SK-N-SH treated with all-trans-retinoic acid at 6 μM for 48 hours (cell line): ENCODE measurements around the gene ZNF385B.

Experiments used
- ATAC-seq: fragments of 200-7000 bp; cut with Tn5 transposase; 3 replicates; pipeline ENCODE4 v1.9.1; 2020; ENCODE audit warnings: mild to moderate bottlenecking, moderate library complexity
- ARNTL ChIP-seq: fragments of 450-650 bp; formaldehyde crosslinking; IDR thresholded peaks from 2 replicates; pipeline ENCODE4 v1.5.0; 2020; ENCODE audit warnings: low read depth, mild to moderate bottlenecking, moderate library complexity, borderline replicate concordance
- BACH2 ChIP-seq: fragments of 250-450 bp; sonication (Bioruptor Pico); IDR thresholded peaks from 2 replicates; pipeline ENCODE4 v1.9.0; 2021; ENCODE audit warnings: mild to moderate bottlenecking, borderline replicate concordance
- CREB5 ChIP-seq: fragments of 250-450 bp; sonication (Bioruptor Pico); IDR thresholded peaks from 2 replicates; pipeline ENCODE4 v1.5.1; 2020; ENCODE audit warnings: low read depth, mild to moderate bottlenecking, moderate library complexity
- CSDC2 ChIP-seq: fragments of 250-450 bp; sonication (Bioruptor Pico); IDR thresholded peaks from 2 replicates; pipeline ENCODE4 v1.5.0; 2020; ENCODE audit warnings: mild to moderate bottlenecking, moderate library complexity
- CSRNP3 ChIP-seq: fragments of 250-450 bp; sonication (Bioruptor Pico); IDR thresholded peaks from 2 replicates; pipeline ENCODE4 v1.5.1; 2021; ENCODE audit warnings: mild to moderate bottlenecking, moderate library complexity
- ESRRG ChIP-seq: fragments of 250-450 bp; sonication (Bioruptor Pico); IDR thresholded peaks from 2 replicates; pipeline ENCODE4 v1.6.1; 2021; ENCODE audit warnings: mild to moderate bottlenecking
- ISL1 ChIP-seq: fragments of 250-450 bp; sonication (Bioruptor Pico); IDR thresholded peaks from 2 replicates; pipeline ENCODE4 v2.1.2; 2022; ENCODE audit warnings: mild to moderate bottlenecking, moderate library complexity
- OSR1 ChIP-seq: fragments of 250-450 bp; sonication (Bioruptor Pico); IDR thresholded peaks from 2 replicates; pipeline ENCODE4 v1.8.0; 2022; ENCODE audit warnings: moderate library complexity, mild to moderate bottlenecking, inconsistent platforms
- PATZ1 ChIP-seq: fragments of 250-450 bp; sonication (Bioruptor Pico); IDR thresholded peaks from 2 replicates; pipeline ENCODE4 v1.8.0; 2020; ENCODE audit warnings: mild to moderate bottlenecking, moderate library complexity, borderline replicate concordance
- POU6F1 ChIP-seq: fragments of 250-450 bp; sonication (Bioruptor Pico); IDR thresholded peaks from 2 replicates; pipeline ENCODE4 v1.8.0; 2021; ENCODE audit warnings: low read depth, mild to moderate bottlenecking, moderate library complexity, borderline replicate concordance
- PPARA ChIP-seq: fragments of 250-450 bp; sonication (Bioruptor Pico); IDR thresholded peaks from 2 replicates; pipeline ENCODE4 v1.5.0; 2020; ENCODE audit warnings: mild to moderate bottlenecking, borderline replicate concordance
- RARB ChIP-seq: fragments of 250-450 bp; sonication (Bioruptor Pico); IDR thresholded peaks from 2 replicates; pipeline ENCODE4 v1.8.0; 2021; ENCODE audit warnings: mild to moderate bottlenecking, moderate library complexity
- SNAI2 ChIP-seq: fragments of 250-450 bp; sonication (Bioruptor Pico); IDR thresholded peaks from 2 replicates; pipeline ENCODE4 v1.5.0; 2020; ENCODE audit warnings: mild to moderate bottlenecking, moderate library complexity
- TCF4 ChIP-seq: fragments of 250-450 bp; sonication (Bioruptor Pico); IDR thresholded peaks from 2 replicates; pipeline ENCODE4 v1.8.0; 2021; ENCODE audit warnings: mild to moderate bottlenecking, moderate library complexity, borderline replicate concordance
- TSHZ2 ChIP-seq: fragments of 250-450 bp; sonication (Bioruptor Pico); IDR thresholded peaks from 2 replicates; pipeline ENCODE4 v1.5.0; 2020; ENCODE audit warnings: mild to moderate bottlenecking, moderate library complexity
- ZC3H10 ChIP-seq: fragments of 250-450 bp; sonication (Bioruptor Pico); IDR thresholded peaks from 2 replicates; pipeline ENCODE4 v1.5.1; 2021; ENCODE audit warnings: mild to moderate bottlenecking, moderate library complexity
- ZFP3 ChIP-seq: fragments of 250-450 bp; sonication (Bioruptor Pico); IDR thresholded peaks from 2 replicates; pipeline ENCODE4 v1.5.0; 2020; ENCODE audit warnings: mild to moderate bottlenecking, moderate library complexity
- ZNF565 ChIP-seq: fragments of 450-650 bp; formaldehyde crosslinking; conservative IDR thresholded peaks from 2 replicates; pipeline ENCODE4 v1.5.0; 2020; ENCODE audit warnings: low read depth, mild to moderate bottlenecking, moderate library complexity
- ZNF70 ChIP-seq: fragments of 450-650 bp; formaldehyde crosslinking; IDR thresholded peaks from 2 replicates; pipeline ENCODE4 v1.5.0; 2020; ENCODE audit warnings: mild to moderate bottlenecking, moderate library complexity
- ZNF8 ChIP-seq: fragments of 450-650 bp; formaldehyde crosslinking; IDR thresholded peaks from 2 replicates; pipeline ENCODE4 v1.5.0; 2020; ENCODE audit warnings: mild to moderate bottlenecking, moderate library complexity

Gene ZNF385B

GRCh38 chr2:179536185-179536584 lies 325.2 kb downstream of the ZNF385B start (continued):
- TF ChIP-seq CSDC2 (CRISPR knock-in tag) (no peak), SNAI2 (CRISPR knock-in tag) (no peak)

GRCh38 chr2:179533875-179534274 lies 327.5 kb downstream of the ZNF385B start:
- TF ChIP-seq CREB5 (CRISPR knock-in tag) (no peak), ISL1 (CRISPR knock-in tag) (no peak), TSHZ2 (CRISPR knock-in tag) (no peak), CSRNP3 (CRISPR knock-in tag) (no peak), OSR1 (no peak), ARNTL (CRISPR knock-in tag) (no peak), SNAI2 (CRISPR knock-in tag) (no peak)
- TF ChIP-seq, all 23 proteins: peak for 0
- ATAC-seq, result no peak

GRCh38 chr2:179532863-179533278 lies 328.5 kb downstream of the ZNF385B start:
- ATAC-seq, result no peak; the same call in 2 of the 3 replicates
- TF ChIP-seq CREB5 (CRISPR knock-in tag) (no peak), ARNTL (CRISPR knock-in tag) (no peak), ZNF8 (CRISPR knock-in tag) (no peak), BACH2 (CRISPR knock-in tag) (no peak), ZC3H10 (CRISPR knock-in tag) (no peak), SNAI2 (CRISPR knock-in tag) (no peak), ESRRG (no peak), ZFP3 (CRISPR knock-in tag) (no peak), PPARA (CRISPR knock-in tag) (no peak), POU6F1 (no peak), RARB (CRISPR knock-in tag) (no peak), TCF4 (CRISPR knock-in tag) (no peak), CSDC2 (CRISPR knock-in tag) (no peak), PATZ1 (no peak)
- TF ChIP-seq, all 23 proteins: peak for 0

- ATAC-seq, result no peak
- TF ChIP-seq ZNF70, result no peak
- TF ChIP-seq TSHZ2 (CRISPR knock-in tag), result no peak
- no peak for TF ChIP-seq CSRNP3 (CRISPR knock-in tag)
- TF ChIP-seq PPARA (CRISPR knock-in tag), result no peak
- no peak for TF ChIP-seq OSR1
- no peak for TF ChIP-seq ISL1 (CRISPR knock-in tag)
- no peak for TF ChIP-seq ZC3H10 (CRISPR knock-in tag)
- TF ChIP-seq TCF4 (CRISPR knock-in tag), result no peak
- no peak for TF ChIP-seq BACH2 (CRISPR knock-in tag)
- no peak for TF ChIP-seq ZNF565 (CRISPR knock-in tag)
Measured at GRCh38 chr2:179528576-179529069, 332.8 kb downstream of the ZNF385B start.
